Nucleus accumbens (tissue), 56 donors: ENCODE results near the gene CPNE5.

ENCODE experiments used
- DNase-seq, 56 donors: peaks; one replicate each; lab custom pipeline; 2025; lab: John Stamatoyannopoulos, UW

CPNE5 gene

DNA sequence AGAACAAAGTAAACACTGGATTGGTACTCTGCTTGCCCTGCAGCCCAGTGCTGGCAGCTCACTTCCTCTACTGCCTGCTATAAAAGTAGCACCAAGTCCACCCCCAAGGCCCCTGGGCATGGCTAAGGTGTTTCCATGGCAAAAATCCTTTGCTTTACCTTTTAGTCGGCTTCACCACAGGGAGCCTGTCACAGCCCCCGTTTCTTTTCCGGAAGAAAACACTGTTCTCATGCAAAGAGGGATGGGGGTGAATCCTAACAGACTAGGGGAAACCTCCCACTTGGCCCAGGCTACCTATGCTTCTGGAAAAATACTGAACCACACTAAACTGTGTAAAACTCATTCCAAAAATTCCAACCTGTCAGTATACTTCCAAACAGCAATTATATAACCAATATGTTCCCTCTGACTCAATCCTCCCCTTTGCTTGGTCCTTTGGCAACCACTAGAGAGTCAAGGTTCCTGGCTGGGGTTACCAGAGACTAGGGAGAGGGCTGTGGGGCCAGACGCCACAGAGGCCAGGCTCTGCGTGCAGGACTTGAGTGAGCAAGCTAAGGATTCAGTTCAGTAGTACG, 19.2 kb upstream of the CPNE5 start:
- peak in 10 of 56 donors; percentile 17 to 61 (median 34) for DNase-seq

DNA sequence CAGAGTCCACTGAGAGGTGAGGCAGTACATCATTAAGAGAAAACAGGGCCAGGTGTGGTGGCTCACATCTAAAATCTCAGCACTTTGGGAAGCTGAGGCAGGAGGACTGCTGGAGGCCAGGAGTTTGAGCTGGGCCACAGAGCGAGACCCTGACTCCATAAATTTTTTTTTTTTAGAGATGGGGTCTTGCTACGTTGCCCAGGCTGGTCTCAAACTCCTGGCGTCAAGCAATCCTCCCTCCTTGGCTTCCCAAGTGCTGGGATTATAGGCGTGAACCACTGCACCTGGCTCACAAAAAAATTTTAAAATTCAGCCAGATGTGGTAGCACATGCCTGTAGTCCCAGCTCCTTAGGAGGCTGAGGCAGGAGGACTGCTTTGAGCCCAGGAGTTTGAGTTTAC, 18.1 kb upstream of the CPNE5 start:
- DNase-seq = no peak

DNA sequence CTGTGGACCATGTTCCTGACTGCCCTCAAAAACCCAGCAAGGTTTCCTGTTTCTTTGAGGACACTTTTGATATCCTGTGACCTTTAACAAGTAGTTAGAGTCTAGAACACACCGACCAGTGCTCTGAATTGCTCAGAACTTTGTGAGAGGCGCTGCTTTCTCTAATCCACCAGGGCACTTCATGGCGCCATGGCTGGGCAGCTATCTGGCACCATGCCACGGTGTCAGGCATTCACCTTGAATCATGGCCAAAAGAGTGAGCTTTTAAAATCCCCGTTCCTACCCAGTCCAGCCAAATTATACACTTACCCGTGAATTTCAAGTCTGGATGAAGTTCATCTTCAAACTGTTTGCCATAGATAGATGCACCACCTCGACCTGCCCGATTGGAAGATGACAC, 17.0 kb upstream of the CPNE5 start:
- DNase-seq = no peak

DNA sequence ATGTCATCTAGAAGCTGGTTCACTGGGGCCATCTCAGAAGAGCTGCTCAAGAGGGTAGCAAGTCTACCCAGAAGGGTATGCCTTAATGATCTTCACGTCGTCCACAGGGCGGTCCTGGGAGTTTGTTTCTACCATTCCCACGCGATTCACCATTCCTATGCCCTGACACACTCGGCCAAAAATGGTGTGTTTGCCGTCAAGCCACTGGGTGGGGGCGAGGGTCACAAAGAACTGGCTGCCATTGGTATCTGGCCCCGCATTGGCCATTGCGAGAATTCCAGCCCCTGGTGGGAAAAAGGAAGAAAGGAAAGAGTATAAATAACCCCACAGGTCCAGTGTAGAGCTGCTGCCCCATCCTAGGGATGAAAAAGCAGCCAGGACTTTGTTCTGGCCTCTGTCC, 16.5 kb upstream of the CPNE5 start:
- DNase-seq = no peak

DNA sequence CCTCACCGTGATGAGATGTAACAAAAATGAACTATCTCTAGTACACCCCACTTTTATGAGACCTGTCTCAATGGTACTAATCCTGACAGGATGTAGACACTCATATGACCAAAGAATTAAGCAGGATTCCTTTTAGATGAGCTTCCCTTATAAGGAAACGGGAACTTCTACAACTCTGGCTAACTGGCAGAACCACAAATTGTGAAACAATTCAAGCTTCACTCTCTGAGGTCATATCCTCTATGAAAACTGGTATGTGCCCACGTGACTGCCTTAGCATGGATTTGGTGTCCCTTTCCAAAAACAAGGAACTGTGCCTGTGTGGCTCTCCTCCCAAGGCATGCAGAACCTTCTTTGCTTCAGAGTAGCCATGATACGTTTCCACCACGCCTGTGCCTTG, 14.1 kb upstream of the CPNE5 start:
- no peak for DNase-seq

DNA sequence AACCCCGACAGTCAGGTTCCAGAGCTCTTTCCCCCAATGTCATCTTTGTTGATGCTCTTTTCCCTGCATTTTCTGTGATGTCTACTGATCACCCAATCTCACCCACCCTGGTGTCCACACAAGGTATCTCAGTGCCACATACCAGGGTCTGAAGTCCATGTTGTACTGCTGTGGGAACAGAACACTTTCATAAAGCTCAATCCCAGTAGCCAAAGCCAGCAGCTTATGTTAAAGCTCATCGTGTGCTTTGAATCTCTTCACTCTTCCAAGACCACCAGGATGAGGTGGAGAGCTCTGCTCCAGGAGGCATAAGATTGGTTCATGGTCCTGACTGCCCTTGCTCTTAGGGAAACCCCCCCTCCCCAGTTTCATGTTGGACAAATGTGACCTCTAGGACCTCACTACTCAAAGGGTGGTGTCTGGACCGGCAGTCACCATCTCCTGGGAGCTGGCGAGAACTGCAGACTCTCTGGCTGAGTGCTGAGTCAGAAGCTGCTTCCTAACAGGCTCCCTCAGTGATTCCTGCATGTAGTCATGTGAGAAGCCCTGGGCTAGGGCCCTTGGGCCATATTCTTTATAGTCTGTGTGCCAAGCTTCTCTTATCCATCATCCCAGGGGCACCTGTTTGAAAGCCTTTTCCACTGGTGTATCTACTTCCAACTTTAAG, 13.4 kb upstream of the CPNE5 start:
- no peak for DNase-seq

DNA sequence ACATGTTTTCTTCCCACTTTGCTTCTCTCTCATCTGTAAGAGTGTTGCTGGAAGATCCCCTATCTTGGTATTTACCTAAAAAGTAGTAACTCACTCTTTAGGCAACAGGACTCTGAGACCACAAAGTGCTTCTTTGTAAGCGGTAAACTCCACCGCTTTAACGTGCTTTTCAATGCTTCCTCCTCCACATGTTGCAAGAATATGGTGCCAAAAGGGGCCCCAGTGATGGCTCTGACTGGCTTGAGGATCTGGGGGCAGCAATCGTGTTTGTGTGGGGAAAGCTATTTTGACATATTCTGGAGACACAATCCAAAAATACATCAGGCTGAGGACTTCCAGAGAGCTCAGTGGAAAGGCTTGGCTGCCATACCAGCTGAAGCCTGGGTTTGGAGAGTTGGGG, 12.4 kb upstream of the CPNE5 start:
- DNase-seq = no peak

DNA sequence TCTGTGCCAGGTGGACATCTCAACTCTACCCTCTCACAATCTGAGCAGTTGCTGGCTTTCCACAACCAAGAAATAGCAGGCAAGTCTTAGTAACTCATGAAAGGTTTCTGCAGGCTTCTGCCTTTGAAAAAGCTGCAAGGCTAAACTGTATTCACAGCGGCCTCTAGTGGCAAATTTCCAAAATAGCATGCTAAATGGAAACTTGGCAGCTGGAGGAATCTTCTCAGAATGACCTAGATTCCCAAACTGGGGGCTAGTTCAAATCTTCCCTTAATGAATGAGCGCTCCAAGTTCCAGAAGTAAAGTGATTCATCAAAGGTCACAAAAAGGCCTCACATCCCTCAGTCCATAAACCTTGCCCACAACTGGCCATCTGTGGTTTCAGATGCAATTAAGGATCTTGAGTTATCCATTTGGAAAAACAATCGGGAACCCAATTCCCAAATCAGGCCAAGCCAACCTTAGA, 11.9 kb upstream of the CPNE5 start:
- DNase-seq = peak in 36 of 56 donors; percentile 6 to 80 (median 40)

DNA sequence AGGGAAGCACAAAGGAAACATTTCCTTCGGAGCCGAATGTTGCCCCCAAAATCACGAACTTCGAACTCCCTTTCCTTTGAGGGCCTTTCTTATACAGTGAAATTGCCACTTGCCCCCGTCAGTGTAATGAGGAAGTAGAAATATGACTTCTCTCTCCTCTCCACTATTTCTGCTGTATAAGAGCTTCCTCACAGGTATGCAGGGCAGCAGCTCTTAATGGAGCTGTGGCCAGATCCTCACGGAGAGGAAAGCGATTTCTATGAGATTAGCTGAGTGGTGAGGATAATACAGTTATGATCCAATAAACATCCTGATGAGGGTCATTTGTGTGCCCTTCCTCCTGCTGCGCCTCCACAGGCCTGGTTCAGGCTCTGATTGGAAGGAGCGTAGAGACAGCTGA, 10.8 kb upstream of the CPNE5 start:
- no peak for DNase-seq

DNA sequence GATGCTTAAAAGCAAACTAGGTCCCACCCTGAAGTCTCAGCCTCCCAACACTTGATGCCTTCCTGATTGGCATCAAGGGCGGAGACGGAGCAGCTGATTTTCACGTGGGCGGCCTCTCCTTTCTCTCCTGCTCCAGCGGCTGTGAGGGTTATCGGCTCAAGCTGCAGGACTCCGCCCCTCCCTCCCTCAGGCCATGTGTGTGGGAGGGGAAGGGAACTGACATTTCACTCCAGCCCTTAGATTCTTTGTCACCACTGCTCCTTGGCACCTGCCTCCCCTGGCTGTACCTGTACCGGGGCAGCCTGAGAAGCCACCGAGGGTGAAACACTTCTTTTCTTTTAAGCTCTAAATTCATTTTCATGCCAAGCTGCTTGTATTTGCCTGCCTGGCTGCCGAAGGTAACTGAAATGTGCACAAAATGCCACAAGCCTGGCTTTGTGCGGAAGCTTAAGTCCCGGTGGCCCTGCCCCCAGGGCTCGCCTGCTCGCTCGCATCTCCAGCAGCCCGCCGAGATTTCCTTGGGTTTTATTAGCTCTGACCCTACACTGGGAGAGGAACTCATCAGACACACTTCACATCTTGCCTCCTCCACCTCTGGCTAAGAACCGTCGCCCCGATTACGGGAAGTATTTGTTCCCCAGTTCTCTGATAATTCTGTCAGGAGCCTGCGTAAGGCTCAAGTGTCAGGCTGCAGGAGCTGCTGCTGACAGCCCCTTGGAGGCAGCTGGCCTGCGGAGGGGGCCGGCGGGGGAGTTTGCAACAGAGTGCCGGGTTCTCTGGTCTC, 9.6 kb upstream of the CPNE5 start:
- peak in 34 of 56 donors; percentile 19 to 78 (median 43) for DNase-seq

DNA sequence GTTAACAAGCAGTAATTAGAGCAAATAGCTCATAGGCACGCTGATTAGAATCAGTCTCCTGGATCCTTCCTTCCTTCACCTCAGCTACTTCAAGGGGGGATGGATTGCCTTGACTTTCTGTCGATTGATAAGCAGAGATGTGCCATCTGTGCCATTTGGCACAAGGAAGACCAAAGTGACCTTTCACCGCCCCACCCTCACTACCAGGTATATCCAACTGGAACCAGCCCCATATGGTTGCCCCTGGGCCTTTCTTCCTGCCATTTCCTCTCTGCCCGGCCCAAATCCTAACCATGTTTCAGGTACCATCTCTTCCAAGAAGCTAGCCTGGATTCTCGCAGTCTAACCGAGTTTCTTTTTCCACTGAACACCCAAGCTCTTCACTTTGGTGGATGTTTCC, 8.7 kb upstream of the CPNE5 start:
- no peak for DNase-seq

DNA sequence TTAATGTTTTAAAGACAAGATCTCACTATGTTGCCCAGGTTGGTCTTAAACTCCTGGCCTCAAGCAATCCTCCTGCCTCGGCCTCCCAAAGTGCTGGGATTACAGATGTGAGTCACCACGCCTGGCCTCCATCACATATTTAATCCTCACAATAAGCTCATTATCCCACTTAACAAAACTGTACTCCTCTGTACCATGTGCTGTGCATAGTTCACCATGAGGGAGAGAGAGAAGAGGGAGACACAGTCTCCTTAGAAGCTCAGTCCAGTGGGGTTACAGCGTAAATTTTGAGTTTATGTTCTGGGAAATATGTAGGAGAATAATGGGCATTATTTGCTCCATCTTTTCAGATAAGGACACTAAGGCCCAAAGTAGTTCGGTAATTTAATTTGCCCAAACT, 7.9 kb upstream of the CPNE5 start:
- no peak for DNase-seq

DNA sequence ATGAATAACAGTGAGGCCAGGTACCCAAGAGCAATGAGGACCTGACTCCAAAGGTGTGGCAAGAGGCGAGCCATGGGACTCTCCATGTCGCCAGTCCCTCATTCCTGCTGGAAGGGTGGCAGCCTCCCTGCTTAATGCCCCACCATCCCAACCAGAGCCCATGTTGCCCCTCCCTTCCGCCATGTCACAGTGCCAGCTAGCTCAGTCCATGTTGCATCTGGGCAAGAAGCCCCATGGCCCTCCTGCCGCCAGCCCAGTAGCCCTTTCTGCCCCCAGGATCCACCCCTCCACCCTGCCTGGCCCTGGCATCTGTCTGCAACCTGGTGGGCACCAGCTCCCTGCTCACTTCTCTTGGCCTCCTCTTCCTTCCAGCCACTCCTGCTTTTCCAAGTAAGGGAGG, 6.0 kb upstream of the CPNE5 start:
- DNase-seq = no peak

DNA sequence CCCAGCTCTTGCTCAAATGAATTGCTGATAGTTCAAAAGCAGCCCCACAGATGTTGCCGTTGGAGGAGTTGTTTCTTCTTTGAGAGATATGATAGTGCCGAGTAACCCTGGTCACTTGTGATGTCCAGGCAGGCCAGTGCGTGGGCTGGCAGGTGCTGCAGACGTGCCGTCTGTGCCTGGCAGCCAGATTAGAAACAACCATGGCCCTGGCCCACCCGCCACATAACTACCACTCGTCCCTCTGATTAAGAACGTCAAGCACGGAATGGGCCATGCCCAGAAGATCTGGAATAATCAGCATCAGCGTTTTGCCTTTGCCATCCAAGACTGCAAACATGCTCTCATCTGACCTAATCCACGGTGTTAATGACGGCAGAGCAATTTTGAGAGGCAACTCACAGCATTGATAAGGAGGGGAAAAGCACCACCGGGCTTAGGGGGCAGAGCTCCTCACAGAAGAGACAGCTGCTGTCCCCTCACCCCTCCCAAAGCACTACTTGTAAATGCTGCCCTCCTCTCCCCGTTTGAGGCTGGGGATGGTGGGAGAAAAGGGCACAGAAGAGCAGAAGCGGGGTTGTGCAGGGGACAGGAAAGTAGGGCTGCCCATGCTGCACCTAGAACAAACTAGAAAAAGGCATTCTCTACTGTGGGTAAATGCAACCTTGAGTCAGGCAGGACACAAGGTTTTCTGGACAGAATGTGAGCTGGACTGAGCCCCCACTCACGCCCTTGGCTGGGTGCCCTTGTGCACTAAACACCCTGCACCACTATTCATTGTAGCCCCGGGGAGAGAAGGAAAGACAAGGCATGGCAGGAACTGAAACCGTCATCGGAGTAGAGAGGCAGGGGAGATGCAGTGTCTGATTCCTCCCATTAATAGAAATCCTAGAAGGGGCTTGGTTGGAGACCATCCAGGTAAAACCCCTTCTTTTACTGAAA, 5.3 kb upstream of the CPNE5 start:
- no peak for DNase-seq

DNA sequence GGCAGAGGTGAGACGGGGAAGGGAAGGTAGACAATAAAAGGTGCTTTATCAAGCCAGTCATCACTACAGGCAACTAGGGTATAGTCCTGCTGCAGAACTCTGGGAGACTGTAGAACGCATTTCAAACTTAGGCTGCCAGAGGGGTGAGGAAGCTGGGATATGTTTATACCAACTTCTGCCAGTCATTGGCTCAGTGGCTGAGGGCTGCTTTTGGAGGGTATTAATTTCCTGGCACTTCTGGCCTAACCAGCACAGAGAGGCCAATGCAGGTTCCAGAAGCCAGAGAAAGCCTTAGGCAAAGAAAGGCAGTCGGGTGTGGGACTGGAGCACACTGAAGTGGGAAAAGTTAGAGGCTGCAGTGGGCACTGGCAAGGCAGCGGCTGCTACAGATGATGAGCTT, 3.9 kb upstream of the CPNE5 start:
- DNase-seq = no peak

DNA sequence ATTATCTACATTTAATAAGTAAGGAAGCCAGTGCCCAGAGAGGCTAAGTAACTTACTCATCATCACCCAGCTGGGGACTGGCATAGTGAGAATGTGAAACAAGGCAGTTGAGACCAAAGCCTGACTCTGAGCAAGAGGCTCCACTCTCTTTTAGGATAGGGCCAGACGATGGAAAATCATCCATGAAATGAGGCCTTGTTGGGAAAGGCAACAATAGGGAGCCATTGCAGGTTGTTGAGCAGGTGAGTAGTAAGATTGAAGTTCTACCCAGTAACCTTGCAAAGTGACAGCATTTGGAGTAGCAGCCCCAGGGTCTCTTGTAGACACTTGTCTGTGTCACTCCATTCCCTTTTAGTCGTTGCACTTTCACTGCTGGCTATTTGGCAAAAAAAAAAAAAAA, 2.5 kb upstream of the CPNE5 start:
- DNase-seq = no peak

DNA sequence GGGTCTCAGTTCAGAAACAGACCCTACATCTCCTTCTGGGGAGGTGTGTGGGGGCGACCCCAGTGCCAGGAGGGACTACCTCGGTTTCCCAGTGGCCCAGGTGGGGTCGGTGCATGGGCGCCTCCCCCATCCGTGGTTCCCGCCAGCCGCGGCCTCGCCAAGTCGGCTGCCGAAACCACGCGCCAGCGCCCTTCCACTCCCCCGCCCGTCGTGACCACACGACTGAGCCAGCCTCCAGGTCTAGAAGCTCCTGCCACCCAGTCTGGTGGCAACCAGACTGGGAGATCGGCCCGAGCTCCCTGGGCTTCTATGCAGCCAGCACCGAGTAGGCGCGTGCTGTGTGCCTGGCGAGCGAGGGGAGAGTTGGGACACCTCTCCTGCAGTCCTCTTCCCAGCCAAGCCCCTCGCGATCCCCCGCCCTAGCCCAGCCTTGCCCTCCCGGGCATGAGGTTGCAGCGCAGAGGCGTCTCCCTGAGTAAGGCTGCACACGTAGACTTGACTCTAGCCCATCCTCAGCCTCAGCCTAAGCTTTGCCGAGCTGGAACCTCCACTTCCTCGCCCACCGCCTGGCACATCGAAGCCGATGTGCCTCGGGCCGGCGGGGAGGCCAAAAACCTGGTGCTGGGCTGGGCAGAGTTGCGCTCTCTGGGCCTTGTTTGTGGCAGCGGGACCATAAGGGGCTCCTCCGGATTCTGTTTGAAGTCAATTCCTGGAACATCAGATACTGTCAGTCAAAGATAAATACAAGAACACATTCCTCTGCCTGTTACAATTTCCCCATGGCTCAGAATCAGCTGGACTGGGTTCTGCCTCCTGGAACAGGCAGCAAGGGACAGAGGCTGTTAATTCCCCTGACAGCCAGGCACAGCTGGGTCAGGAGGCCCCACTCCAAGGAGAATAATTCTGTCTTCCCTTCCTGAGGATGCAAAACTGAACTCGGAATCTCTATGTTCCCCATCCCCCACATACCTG, 1.5 kb upstream of the CPNE5 start:
- DNase-seq = peak in 6 of 56 donors; percentile 20 to 58 (median 36)

DNA sequence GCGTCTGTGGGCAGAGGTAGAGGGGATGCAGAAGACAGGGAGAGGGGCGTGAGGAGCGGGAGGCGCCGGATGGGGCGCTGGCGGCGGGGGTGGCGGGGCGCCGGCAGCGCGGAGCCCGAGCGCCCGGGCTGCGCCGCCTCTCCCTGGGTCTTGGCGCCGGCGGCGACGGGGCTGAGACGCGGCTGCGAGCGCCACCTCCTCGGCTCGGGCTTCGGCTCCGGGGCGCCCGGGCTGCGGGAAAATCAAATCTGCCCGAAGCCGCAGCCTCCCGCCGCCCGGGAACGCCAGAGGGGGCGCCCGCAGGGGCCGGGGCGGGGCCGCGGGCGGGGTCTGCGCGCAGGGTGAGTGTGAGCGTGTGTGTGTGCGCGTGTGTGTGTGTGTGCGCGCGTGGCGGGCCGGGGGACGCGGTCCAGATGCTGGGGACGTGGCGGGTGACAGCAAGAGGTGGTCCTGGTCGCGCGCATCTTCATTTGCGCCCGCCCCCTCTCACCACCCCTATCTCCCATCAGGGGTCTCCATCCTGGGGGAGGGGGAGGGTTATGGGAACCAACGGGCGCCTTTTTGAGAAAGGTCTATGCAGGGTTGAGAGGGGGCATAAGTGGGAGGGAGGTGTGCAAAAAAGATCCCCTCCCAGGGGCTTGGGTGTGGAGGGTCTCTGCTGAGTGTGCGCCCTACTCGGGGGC, 646 bp upstream of the CPNE5 start:
- DNase-seq = peak in 27 of 56 donors; percentile 17 to 76 (median 39)

DNA sequence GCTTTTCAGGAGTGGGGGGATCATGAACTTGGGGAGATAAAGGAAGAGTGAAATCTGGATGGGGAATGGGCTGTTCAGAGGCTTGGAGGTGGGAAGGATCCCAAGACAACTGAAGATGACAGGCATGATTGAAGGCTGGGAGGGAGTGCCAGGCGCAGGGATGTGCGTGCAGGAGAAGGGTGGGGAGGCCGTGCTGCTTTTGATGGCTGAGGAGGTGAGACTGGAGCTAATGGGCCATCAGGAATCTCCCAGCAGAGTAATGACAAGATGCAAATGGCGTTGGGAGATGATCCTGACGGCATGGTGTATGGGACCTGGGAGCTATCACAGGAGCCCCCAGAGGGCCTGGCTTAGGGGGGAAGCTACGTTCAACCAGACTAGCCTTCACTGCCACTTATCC, 1.6 kb downstream of the CPNE5 start:
- peak in 3 of 56 donors; percentile 10 to 21 (median 13) for DNase-seq
